A673 (cell line): Measurements from ENCODE around the gene SCN4B. TPM values are rescaled to one million over a fixed set of nuclear protein-coding genes. Genes with fewer than 3 reads are reported as not detected.

Source experiments
- BruUV-seq: library from RNA; stranded (reverse); fragments of 400-500 nt; replicated peaks from 2 replicates; lab custom pipeline; 2021; lab: Mats Ljungman, UMichigan
- CTCF ChIA-PET: fragments of 300-600 bp; sonication (Branson Sonifier 250); formaldehyde crosslinking; loops from one replicate; lab custom pipeline; 2022; ENCODE audit warnings: antibody characterized with exemption; lab: Charles Lee
- POLR2A ChIA-PET: fragments of 300-600 bp; sonication (Branson Sonifier 250); formaldehyde crosslinking; loops from one replicate; lab custom pipeline; 2022; ENCODE audit warnings: antibody characterized with exemption; ENCODE audit not compliant: low non-redundant PET; lab: Charles Lee
- DNase-seq: peaks from one replicate; pipeline ENCODE4 v3.0.0-alpha.2; 2015; ENCODE audit warnings: low spot score
- H3K27ac ChIP-seq: fragments of 200-600 bp; sonication (generic); 2 replicates; pipeline ENCODE4 v1.5.1; 2016; ENCODE audit warnings: mixed run types, low read depth, mild to moderate bottlenecking, mixed read lengths, antibody characterized with exemption, low read length; ENCODE audit not compliant: poor library complexity, severe bottlenecking
- H3K27me3 ChIP-seq: fragments of 200-600 bp; sonication (generic); replicated peaks from 2 replicates; pipeline ENCODE4 v1.6.1; 2017; ENCODE audit warnings: mixed run types, low read depth, mild to moderate bottlenecking, mixed read lengths, antibody characterized with exemption, low read length; ENCODE audit not compliant: insufficient read depth, poor library complexity
- H3K36me3 ChIP-seq: fragments of 200-600 bp; sonication (generic); 2 replicates; pipeline ENCODE4 v1.6.1; 2016; ENCODE audit warnings: mixed run types, mild to moderate bottlenecking, mixed read lengths, antibody characterized with exemption, low read length; ENCODE audit not compliant: insufficient read depth, poor library complexity, severe bottlenecking
- H3K4me1 ChIP-seq: fragments of 200-600 bp; sonication (generic); 2 replicates; pipeline ENCODE4 v1.6.1; 2017; ENCODE audit warnings: mixed run types, mild to moderate bottlenecking, mixed read lengths, antibody characterized with exemption, low read length; ENCODE audit not compliant: insufficient read depth, poor library complexity, severe bottlenecking
- H3K4me3 ChIP-seq: fragments of 200-600 bp; sonication (generic); 2 replicates; pipeline ENCODE4 v1.5.1; 2016; ENCODE audit warnings: low read depth, mixed run types, mild to moderate bottlenecking, mixed read lengths, low read length; ENCODE audit not compliant: poor library complexity, severe bottlenecking
- H3K9me3 ChIP-seq: fragments of 200-600 bp; sonication (generic); 2 replicates; pipeline ENCODE4 v1.6.1; 2016; ENCODE audit warnings: mixed run types, low read depth, mild to moderate bottlenecking, mixed read lengths, antibody characterized with exemption, low read length; ENCODE audit not compliant: poor library complexity, severe bottlenecking
- EZH2 ChIP-seq: fragments of 200-600 bp; sonication (generic); IDR thresholded peaks from 2 replicates; pipeline ENCODE4 v1.6.1; 2017; ENCODE audit warnings: borderline replicate concordance, low read depth, mild to moderate bottlenecking, mixed read lengths, antibody characterized with exemption, low read length; ENCODE audit not compliant: poor library complexity, severe bottlenecking
- intact Hi-C: fragments of 100-400 bp; cut with micrococcal nuclease; formaldehyde crosslinking; loops from one replicate; pipeline ENCODE4 v1.10.0; 2022; ENCODE audit not compliant: unreplicated experiment
- total RNA-seq: library from RNA; stranded (reverse); gene quantifications from 2 replicates; pipeline ENCODE4 v1.2.3, GENCODE V29; 2021
- TF ChIP-seq, protein P1 (sequence below): fragments of 300-800, 200-600 bp; sonication (generic); conservative IDR thresholded peaks from 2 replicates; pipeline ENCODE4 v1.5.1; 2017; ENCODE audit warnings: low read depth, mild to moderate bottlenecking, antibody characterized with exemption, low read length, moderate library complexity, mixed read lengths

SCN4B gene
- total RNA-seq, 1 experiment from 2014 or later, result 1.8 TPM

DNA sequence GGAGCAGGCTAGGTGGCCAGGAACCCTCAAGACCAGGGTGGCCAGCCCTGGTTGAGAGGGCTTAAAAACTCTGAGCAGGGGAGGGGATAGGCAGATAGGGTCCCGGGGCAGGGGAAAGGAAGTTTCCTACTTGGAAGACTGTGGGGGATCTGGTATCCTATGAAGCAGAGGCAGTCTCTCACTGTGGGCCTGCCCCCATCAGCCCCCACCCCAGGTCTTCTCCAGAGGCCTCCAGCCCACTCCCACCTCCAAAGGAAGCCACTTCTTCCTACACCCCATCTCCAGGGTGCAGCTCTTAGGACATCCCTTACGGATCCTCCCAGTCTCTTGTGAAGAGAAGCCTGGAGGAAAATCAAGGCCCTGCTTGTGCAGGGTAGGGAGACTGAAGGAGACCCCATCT lies 16.3 kb downstream of the SCN4B start:
- intact Hi-C loops, result no loop called here
- CTCF ChIA-PET, result interaction anchor here (0.7 kb wide), 1 partner anchor 33 kb away, joined by 3 read pairs; no protein-coding TSS in a partner anchor
- H3K36me3 ChIP-seq, result no peaks in the 10 kb centered on the region
- no TSS peak for BruUV-seq
- no peak for DNase-seq
- no peak overlapping the region for H3K27ac ChIP-seq
- H3K4me3 ChIP-seq, result no peak overlapping the region
- H3K4me1 ChIP-seq, result no peaks in the 10 kb centered on the region
- no peaks in the 10 kb centered on the region for H3K9me3 ChIP-seq
- TF ChIP-seq EZH2, result no peak
- TF ChIP-seq, protein P1, sequence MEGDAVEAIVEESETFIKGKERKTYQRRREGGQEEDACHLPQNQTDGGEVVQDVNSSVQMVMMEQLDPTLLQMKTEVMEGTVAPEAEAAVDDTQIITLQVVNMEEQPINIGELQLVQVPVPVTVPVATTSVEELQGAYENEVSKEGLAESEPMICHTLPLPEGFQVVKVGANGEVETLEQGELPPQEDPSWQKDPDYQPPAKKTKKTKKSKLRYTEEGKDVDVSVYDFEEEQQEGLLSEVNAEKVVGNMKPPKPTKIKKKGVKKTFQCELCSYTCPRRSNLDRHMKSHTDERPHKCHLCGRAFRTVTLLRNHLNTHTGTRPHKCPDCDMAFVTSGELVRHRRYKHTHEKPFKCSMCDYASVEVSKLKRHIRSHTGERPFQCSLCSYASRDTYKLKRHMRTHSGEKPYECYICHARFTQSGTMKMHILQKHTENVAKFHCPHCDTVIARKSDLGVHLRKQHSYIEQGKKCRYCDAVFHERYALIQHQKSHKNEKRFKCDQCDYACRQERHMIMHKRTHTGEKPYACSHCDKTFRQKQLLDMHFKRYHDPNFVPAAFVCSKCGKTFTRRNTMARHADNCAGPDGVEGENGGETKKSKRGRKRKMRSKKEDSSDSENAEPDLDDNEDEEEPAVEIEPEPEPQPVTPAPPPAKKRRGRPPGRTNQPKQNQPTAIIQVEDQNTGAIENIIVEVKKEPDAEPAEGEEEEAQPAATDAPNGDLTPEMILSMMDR, result no peak
- POLR2A ChIA-PET, result interaction anchor here (0.6 kb wide), 1 partner anchor 310 kb away, joined by 3 read pairs; no protein-coding TSS in a partner anchor
- H3K27me3 ChIP-seq, result no peaks in the 10 kb centered on the region

DNA sequence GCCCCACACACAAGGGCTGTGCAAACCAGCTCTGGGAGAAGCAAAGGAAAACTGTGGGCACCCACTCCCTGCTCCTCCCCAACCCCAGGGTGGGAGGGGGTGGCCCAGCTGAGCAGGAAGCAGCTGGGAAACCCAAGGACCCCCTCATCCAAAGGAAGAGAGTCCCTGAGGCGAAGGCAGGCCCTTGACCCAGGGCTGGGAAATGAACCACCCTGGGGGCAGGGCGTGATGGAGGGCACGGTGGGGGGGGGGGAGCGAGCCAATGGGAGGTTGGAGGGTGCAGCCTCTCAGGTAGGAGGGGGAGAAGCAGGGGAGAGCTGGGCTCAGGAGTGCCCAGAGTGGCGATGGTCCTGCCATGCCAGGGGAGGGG lies 16.8 kb downstream of the SCN4B start:
- Histone ChIP-seq H3K9me3 (no peaks in the 10 kb centered on the region), H3K27me3 (no peaks in the 10 kb centered on the region), H3K36me3 (no peaks in the 10 kb centered on the region), H3K27ac (no peak overlapping the region), H3K4me3 (no peak overlapping the region), H3K4me1 (no peaks in the 10 kb centered on the region)
- no peak for DNase-seq
- BruUV-seq, result no TSS peak
- CTCF ChIA-PET, result interaction anchor here (0.7 kb wide), 1 partner anchor 33 kb away, joined by 3 read pairs; no protein-coding TSS in a partner anchor
- POLR2A ChIA-PET, result interaction anchor here (0.6 kb wide), 1 partner anchor 310 kb away, joined by 3 read pairs; no protein-coding TSS in a partner anchor
- intact Hi-C loops, result no loop called here
- no peak for TF ChIP-seq EZH2
- TF ChIP-seq, protein P1, result no peak

DNA sequence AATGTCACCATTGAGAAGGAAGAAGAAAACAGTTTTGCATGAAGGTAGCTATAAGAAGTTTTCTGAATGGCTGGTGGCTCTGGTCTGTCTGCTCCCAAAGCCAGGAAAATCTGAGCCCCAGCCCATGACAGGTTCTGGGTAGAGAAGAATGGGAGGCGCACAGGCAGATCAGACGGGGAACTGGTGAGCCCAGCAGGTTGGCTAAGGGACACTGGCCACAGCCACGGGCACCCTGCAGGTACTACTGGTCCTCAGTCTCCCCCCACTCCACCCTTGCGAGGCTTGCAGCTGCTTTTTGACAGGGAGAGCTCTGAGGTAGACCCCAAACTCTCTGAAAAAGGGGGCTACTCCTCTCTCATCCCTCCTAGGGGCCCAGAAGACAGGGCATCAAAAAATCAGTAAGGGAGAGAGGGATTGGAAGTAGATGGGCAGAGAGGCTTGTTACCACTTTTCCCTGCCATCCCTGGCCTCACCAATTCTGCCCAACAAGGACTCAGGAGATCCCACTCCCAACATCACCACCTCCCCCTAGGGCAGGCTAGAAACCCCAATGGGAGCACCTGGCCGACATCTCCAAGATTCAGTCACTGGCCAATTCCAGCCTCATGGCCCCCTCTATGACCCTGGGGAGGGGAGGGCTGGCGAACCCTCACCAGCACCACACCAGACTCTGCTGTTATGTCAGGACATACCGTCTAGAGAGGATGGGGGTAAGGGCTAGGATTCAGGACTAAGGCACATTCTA lies 17.4 kb downstream of the SCN4B start:
- ChIA-PET CTCF (no interaction called here), POLR2A (no interaction called here)
- Histone ChIP-seq H3K36me3 (no peaks in the 10 kb centered on the region), H3K4me1 (no peaks in the 10 kb centered on the region), H3K4me3 (no peak overlapping the region), H3K27me3 (no peaks in the 10 kb centered on the region), H3K27ac (no peak overlapping the region), H3K9me3 (no peaks in the 10 kb centered on the region)
- no peak for DNase-seq
- no TSS peak for BruUV-seq
- TF ChIP-seq EZH2, result no peak
- TF ChIP-seq, protein P1, result no peak
- intact Hi-C loops, result no loop called here
